KG1 (cell line): ENCODE results near the gene UGT1A4.
A peak's percentile ranks its signal among the peaks of the same experiment; 100 is the strongest.
"Not testable (repeated sequence)": the region's sequence is repeated elsewhere in the genome, so short reads cannot be mapped to it uniquely, and the experiment has no call there.

Source experiments
- DNase-seq: peaks from one replicate; lab custom pipeline; 2025; lab: John Stamatoyannopoulos, UW

Gene UGT1A4

DNA sequence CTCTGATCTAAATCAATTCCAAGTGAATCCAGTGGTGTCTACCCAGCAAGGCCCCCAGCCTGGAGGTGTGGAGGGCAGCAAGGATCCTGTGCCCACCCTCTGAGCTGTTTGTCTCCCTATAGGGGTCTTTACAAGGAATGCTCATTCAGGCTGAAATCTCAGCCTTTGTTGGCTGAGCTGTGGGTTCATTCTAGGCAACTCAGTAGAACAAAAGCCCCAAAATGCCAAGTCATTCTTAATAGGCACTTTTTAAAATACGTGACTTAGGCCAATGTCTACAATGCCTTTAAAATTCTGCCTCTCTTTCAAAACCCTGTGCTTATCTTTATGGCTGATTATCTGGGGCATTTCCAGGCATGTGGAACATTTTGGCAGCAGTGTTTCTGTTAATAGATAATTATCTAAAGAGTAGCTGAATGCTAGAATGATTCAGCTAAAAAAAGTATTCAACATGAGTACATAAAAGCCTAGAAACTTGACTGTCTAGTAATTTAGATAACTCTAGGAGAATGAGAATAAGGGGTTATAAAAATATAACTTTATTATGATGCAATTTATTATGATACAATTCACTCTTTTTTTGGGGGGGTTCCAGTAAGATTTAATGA lies 18.4 kb upstream of the UGT1A4 start:
- DNase-seq, result no peak

DNA sequence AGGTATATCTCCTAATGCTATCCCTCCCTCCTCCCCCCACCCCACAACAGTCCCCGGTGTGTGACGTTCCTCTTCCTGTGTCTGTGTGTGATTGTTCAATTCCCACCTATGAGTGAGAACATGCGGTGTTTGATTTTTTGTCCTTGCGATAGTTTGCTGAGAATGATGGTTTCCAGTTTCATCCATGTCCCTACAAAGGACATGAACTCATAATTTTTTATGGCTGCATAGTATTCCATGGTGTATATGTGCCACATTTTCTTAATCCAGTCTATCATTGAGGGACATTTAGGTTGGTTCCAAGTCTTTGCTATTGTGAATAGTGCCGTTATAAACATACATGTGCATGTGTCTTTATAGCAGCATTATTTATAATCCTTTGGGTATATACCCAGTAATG lies 17.7 kb upstream of the UGT1A4 start:
- DNase-seq, result not testable (repeated sequence)

DNA sequence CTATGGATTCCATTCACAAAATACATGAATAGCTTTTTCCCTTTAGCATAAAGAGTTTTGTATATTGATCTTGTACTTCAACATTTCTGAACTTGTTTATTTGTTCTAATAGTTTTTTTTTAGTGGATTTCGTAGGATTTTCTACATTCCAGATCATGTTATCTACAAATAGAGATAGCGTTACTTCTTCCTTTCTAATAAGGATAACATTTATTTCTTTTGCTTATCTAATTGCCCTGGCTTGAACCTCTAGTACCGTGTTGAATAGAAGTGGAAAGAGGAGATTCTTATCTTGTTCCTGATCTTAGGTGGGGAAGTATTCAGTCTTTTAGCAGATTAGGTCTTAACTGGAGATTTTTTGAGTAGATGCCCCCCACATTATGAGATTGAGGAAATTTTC lies 16.3 kb upstream of the UGT1A4 start:
- no peak for DNase-seq

DNA sequence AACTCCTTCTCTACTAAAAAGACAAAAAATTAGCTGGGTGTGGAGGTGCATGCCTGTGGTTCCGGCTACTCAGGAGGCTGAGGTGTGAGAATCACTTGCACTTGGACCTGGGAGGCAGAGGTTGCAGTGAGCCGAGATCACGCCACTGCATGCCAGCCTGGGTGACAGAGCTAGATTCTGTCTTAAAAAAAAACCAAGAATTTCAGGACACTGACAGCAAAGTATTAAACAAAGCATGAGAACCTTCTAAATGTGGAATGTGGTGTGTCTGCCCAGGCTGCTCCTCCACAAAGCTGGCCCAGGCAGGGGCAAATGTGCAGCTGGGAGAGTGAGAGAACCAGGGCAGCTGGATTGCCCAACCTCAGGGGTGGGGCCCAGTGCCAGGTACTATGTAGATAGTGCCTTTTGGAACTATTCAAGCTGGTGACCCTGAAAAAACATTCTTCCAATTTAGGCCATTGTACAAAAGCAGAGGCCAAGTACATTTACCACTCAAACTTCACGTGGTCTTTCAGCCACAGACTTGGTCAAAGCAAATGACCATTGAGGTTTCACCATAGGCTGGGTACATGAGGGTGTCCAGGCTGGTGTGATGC lies 12.5 kb upstream of the UGT1A4 start:
- no peak for DNase-seq

DNA sequence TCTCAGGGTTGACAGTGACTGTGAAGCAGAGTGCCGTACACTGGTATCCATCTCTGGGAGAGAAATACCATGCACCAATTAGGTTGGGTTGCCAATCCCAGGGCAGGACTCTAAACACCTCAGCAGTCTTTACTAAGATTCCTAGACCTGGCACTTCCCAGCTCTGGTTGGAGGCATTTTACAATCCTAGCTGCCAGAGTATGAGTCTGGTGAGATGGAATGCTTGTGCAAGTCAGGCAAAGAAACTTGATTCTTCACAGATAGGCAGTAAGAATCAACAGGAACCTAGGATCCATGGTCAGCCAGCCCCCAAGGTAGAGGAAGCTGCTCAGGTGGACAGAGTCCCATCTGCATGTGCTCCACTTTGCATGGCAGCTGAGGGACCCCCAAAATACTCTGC lies 11.8 kb upstream of the UGT1A4 start:
- DNase-seq, result no peak

DNA sequence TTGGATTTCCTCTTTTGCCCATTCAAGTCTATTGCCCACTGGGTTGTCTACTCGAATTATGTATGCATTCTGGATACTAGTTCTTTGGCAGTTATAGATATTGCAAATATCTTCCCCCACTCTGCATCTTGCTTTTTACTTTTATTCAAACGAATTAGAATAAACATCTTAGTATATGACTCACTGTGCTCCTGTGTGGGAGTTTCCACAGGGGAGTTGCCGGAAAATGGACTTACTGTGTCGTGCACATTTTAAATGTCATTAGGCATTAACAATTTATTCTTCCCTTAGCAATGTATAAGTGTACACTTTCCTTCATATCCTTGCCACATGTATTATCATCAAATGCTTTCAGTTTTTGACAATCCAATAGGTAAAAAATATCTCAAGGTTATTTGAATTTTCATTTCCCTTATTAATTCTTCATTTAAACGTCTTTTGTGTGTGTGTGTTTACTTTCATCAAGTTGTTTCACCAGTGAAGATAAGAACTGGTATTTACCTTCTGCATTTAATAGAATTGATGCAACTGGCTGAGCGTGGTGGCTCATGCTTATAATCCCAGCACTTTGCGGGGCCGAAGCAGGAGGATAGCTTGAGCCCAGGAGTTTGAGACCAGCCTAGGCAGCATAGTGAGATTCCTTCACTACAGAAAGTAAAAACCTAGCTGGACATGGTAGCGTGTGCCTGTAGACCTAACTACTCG lies 10.4 kb upstream of the UGT1A4 start:
- no peak for DNase-seq

DNA sequence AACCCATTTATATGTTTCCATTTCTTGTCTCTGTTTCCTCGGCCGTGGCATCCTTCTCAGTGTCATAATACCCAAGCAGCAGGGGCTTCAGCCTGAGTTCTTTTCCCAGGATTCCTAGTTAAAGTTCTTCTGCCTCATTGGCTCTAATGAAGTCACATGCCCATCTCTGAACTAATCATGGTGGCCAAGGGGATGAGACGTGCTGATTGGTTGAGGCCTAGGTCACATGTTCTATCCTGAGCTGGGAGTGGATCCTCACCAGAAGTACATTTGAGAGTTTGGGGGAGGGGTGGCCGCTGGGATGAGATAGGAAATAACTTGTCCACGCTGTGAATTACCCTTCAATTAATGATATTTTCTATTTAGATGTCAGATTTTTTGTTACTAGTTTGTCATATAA lies 9.6 kb upstream of the UGT1A4 start:
- DNase-seq, result no peak

DNA sequence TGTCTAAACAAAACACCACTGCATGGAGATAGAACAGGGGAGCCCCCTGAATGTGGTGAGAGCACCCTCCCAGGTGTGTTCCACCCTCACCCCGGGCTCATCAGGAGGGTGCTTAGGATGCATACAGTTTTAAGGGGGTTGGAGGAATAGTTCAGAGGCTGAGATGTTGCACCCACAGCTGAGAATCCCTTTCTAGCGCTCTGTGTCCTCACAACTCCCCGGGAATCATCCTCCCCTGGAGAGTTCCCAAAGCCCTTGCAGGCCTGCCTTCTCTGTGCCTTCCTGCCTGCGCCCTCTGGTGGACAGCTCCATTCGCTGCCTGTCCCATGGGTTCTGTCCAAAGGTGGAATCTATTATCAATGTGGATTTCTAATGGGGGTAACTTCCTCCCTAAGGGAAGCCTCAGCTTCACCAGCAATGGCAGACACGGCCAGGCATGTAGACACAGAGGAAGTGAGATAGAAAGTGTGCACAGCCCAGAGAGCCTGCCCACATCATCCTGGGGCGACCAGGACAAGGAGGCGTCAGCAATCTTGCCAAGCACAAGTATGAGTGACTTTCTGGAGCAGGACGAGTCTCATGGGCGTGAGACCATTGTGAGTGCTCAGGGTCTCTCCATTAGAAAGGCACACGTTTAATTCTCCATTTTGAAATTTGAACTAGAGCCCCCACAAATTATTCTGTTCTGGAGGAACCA lies 7.1 kb upstream of the UGT1A4 start:
- peak; percentile 33 for DNase-seq

DNA sequence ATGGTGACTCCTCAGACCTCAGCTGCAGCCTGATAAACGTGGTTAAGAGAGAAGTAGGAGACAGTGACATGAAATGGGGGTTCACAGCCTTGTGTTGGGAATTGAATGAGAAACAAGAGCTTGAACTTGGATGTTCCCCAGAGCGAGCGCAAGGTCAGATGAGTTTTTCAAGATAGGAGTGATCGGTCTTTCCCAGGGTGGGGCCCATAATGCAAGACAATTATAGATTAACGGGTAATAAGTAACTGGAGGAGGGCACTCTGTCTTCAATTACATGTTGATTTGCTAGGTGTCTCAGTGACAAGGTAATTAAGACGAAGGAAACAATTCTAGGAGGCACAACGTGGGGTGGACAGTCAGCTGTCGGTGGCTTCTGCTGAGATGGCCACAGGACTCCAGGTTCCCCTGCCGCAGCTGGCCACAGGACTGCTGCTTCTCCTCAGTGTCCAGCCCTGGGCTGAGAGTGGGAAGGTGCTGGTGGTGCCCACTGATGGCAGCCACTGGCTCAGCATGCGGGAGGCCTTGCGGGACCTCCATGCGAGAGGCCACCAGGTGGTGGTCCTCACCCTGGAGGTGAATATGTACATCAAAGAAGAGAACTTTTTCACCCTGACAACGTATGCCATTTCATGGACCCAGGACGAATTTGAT lies 5.8 kb upstream of the UGT1A4 start, which contains the start of gene UGT1A5:
Gene UGT1A5 (plus strand): TSS at position 297 of the 651 bp plus-strand sequence. CDS start 85 bp downstream, at position 382.
- DNase-seq, result no peak

DNA sequence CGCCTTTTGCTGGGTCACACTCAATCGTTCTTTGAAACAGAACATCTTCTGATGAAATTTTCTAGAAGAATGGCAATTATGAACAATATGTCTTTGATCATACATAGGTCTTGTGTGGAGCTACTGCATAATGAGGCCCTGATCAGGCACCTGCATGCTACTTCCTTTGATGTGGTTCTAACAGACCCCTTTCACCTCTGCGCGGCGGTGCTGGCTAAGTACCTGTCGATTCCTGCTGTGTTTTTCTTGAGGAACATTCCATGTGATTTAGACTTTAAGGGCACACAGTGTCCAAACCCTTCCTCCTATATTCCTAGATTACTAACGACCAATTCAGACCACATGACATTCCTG lies 5.3 kb upstream of the UGT1A4 start:
- no peak for DNase-seq

DNA sequence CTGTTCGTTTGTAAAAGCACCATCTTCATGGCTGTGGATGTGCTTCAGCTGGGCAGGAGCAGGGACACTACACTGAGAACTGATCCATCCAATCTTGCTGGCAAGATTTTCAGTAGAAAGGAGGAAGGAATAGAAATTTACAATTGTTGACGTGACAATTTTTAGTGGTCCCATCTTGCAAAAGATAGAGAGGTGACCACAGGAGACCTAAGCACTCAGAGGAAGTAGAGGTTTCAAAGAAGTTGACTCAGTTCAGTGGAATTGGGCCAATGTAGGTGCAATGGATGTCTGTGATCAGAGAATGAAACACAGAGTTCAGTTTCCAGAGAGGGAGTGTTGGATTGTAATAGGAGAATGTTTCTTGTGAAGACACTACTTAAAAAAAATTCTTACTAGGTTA lies 4.4 kb upstream of the UGT1A4 start:
- peak; percentile 6 for DNase-seq

DNA sequence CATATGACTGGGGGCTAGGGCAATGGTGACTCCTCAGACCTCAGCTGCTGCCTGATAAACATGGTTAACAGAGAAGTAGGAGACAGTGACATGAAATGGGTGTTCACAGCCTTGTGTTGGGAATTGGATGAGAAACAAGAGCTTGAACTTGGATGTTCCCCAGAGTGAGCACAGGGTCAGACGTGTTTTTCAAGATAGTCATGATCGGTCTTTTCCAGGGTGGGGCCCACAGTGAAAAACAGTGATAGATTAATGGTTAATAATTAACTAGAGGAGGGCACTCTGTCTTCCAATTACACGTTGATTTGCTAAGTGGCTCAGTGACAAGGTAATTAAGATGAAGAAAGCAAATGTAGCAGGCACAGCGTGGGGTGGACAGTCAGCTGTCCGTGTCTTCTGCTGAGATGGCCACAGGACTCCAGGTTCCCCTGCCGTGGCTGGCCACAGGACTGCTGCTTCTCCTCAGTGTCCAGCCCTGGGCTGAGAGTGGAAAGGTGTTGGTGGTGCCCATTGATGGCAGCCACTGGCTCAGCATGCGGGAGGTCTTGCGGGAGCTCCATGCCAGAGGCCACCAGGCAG lies 10.3 kb downstream of the UGT1A4 start, which contains the start of gene UGT1A3:
Gene UGT1A3 (plus strand): TSS at position 320 of the 579 bp plus-strand sequence. CDS start 85 bp downstream, at position 405.
- DNase-seq, result no peak

DNA sequence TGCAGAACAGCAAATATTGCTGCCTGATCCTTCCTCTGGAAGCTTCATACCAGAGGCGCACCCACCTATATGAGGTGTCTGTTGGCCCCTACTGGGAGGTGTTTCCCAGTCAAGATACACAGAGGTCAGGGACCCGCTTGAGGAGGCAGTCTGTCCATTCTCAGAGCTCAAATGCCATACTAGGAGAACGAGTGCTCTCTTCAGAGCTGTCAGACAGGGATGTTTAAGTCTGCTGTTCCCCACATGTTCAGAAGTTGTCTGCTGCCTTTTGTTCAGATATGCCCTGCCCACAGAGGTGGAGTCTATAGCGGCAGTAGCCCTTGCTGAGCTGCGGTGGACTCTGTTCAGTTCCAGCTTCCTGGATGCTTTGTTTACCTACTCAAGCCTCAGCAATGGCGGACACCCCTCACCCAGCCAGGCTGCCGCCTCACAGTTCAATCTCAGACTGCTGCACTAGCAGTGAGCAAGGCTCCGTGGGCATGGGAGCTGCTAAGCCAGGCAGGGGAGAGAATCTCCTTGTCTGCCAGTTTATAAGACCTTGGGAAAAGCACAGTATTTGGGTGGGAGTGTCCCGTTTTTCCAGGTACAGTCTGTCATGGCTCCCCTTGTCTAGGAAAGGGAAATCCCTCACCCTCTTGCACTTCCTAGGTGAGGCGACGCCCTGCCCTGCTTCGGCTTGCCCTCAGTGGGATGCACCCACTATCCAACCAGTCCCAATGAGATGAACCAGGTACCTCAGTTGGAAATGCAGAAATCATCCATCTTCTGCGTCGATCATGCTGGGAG lies 18.5 kb downstream of the UGT1A4 start:
- DNase-seq, result not testable (repeated sequence)

DNA sequence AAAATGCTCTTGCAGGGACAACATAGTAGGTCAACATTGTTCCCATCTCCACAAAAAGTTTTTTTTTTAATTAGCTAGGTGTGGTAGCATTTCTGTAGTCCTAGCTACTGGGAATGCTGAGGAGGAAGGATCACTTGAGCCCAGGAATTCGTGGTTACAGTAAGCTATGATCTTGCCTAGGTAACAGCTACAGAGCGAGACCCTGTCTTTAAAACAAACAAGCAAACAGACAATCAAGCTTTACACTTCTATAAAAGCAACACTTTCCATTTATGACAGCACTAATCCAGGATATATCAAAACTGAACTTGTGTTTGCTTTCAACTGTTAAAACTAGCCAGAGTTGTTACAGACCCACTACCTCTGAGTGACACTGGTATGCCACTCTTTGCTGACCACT lies 22.3 kb downstream of the UGT1A4 start:
- DNase-seq, result no peak

DNA sequence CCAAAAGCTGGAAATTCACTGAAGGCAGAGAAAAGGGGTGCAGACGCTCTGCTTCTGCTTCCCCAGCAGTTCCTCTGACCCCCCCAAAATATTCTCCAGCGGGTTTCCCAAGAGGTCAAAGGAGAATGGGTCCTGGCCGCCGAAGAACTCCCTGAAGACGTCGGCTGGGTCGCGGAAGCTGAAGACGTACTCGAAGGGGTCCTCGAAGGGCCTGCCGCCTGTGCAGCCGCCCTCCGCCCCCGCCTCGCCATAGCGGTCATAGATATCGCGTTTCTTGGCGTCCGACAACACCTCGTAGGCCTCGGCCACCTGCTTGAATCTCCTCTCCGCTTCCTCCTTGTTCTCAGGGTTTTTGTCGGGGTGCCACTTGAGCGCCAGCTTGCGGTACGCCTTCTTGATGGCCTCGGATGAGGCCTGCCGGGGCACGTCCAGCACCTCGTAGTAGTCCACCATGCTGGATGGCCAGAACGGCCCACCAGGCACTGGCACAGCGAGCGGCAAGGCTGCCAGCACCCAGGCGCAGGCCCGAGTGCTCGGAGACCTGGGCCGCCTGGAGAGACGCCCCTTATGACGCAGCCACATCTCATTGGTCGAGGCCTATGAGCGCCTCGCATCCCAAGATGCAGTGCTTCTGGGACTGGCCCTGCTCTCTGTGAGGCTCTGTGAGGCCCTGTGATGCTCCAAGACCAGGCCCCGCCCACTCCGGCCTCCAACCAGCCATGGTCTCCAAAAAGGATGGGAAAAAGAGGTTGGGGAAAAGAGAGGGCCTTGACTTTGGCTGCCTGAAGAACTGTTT lies 25.1 kb downstream of the UGT1A4 start:
- DNase-seq, result no peak

DNA sequence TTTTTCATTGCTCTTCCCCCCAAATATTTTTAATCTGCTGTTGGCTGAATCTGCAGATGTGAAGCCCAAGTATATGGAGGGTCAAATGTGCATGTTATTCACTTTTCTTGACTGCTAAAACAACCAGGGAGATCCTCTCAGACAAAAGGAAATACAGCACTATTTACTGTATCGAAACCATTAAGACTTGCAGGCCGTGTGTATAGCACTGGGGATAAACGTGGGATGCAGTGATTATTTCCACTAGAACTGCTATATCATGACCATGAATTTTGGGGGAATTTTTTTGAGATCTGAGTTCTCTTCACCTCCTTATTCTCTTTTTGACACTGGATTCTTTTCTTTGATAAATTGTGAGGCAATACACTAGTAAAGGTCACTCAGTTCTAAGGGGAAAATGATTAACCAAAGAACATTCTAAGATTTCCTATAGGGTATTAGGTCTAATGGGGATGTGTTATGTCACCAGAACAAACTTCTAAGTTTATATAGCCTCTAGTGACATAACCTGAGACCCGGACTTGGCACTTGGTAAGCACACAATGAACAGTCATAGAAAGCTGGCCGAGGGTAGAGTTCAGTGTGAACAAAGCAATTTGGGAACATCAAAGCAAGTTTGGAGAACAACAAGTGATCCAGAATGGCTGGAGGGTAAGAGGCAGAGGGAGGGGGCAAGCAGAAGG lies 26.7 kb downstream of the UGT1A4 start:
- no peak for DNase-seq

DNA sequence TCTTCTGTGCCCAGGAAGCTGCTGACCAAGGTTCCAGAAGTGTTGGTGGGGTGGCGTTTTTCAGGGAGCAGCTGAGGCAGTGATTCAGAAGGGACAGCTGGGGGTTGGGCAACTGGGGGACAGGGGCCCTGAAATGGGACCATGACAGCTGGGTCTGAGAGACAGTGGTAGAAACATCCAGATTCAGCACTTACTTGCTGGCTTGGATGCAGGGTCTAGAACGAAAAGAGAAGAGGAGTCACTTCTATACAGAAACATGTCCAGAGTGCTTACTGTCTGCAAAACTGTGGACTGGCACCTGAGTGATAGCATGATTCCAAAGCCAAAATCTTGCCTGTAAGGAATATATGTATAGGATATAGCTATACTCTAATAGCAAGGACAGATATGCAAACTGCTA lies 27.3 kb downstream of the UGT1A4 start:
- DNase-seq, result not testable (repeated sequence)

DNA sequence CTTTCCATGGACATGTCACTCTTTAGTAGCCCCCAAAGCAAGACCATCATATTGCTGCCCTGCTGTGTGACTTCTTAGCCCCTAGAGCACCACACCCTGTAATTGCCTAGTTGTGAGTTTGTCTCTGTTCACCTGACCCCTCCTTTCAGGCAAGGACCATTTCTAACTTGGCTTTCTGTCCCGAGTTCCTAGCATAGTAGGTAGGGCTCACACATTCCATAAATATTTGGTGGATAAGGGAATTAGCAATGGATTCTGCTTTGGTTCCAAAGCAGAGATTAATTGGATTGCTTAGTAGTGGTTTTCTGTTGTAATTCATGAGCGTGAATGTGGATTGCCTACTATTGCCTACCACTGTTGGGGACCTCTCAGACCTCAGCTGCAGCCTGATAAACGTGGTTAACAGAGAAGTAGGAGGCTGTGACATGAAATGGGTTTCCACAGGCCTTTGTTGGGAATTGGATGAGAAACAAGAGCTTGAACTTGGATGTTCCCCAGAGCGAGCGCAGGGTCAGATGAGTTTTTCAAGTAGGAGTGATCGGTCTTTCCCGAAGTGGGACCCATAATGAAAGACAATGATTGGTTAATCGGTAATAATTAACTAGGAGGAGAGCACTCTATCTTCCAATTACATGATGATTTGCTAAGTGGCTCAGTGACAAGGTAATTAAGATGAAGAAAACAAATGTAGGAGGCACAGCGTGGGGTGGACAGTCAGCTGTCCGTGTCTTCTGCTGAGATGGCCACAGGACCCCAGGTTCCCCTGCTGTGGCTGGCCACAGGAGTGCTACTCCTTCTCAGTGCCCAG lies 28.1 kb downstream of the UGT1A4 start:
- DNase-seq, result no peak

DNA sequence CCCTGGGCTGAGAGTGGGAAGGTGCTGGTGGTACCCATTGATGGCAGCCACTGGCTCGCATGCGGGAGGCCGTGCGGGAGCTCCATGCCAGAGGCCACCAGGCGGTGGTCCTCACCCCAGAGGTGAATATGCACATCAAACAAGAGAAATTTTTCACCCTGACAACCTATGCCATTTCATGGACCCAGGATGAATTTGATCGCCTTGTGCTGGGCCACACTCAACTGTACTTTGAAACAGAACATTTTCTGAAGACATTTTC lies 28.7 kb downstream of the UGT1A4 start:
- no peak for DNase-seq
